Natural killer cell (primary cell): ENCODE measurements around the gene FA2H. TPM values are rescaled to one million over a fixed set of nuclear protein-coding genes. Genes with fewer than 3 reads are reported as not detected.

Source experiments
- ATAC-seq, 3 donors: fragments of 150-1000 bp in 2 of 3; fragments of 200-7000 bp in 1 of 3; cut with Tn5 transposase; 1 replicate in 1 of 3; 2 replicates in 2 of 3; pipeline ENCODE4 v1.10.0; 2021; ENCODE audit warnings: mild to moderate bottlenecking in 2 of 3, moderate library complexity in 2 of 3
- DNase-seq, 2 donors: peaks; one replicate each; pipeline versions ENCODE4 v3.0.0 to v3.0.0-alpha.2; 2013 to 2021; ENCODE audit warnings: mixed read lengths in 1 of 2
- H3K27ac ChIP-seq: one replicate; pipeline ENCODE4 v1.5.1; 2013; ENCODE audit warnings: mild to moderate bottlenecking, low read length
- H3K27me3 ChIP-seq: one replicate; pipeline ENCODE4 v1.6.1; 2013; ENCODE audit warnings: low read length; ENCODE audit not compliant: control insufficient read depth, insufficient read depth
- H3K36me3 ChIP-seq: one replicate; pipeline ENCODE4 v1.6.1; 2013; ENCODE audit warnings: low read length; ENCODE audit not compliant: control insufficient read depth, insufficient read depth
- H3K4me1 ChIP-seq: one replicate; pipeline ENCODE4 v1.6.1; 2013; ENCODE audit warnings: low read length; ENCODE audit not compliant: control insufficient read depth, insufficient read depth
- H3K4me3 ChIP-seq: one replicate; pipeline ENCODE4 v1.5.1; 2013; ENCODE audit warnings: low read length
- H3K9me3 ChIP-seq: one replicate; pipeline ENCODE4 v1.6.1; 2013; ENCODE audit warnings: low read length; ENCODE audit not compliant: control insufficient read depth, insufficient read depth
- H3K27ac Mint-ChIP-seq, 2 donors: one replicate each; pipeline ENCODE4 v1.8.0; 2022; ENCODE audit warnings: mild to moderate bottlenecking in 2 of 2, mixed read lengths in 2 of 2, moderate library complexity in 1 of 2
- H3K27me3 Mint-ChIP-seq, 2 donors: one replicate each; pipeline ENCODE4 v1.8.0; 2022; ENCODE audit warnings: low read depth in 2 of 2, mixed read lengths in 2 of 2
- H3K36me3 Mint-ChIP-seq: one replicate; pipeline ENCODE4 v1.8.0; 2022; ENCODE audit warnings: mixed read lengths
- H3K4me1 Mint-ChIP-seq, 2 donors: one replicate each; pipeline ENCODE4 v1.8.0; 2022; ENCODE audit warnings: mixed read lengths in 2 of 2
- H3K4me3 Mint-ChIP-seq: one replicate; pipeline ENCODE4 v1.8.0; 2022; ENCODE audit warnings: mild to moderate bottlenecking, moderate library complexity, mixed read lengths
- H3K9me3 Mint-ChIP-seq, 2 donors: one replicate each; pipeline ENCODE4 v1.8.0; 2022; ENCODE audit warnings: mixed read lengths in 2 of 2
- WGBS: methylation state at CpG from one replicate; pipeline ENCODE4 v1.1.7; 2013; ENCODE audit warnings: missing lambda C conversion rate; ENCODE audit not compliant: insufficient coverage; 5-methylcytosine and 5-hydroxymethylcytosine counted together
- intact Hi-C: fragments of 100-400 bp; cut with micrococcal nuclease; formaldehyde crosslinking; loops from one replicate; pipeline ENCODE4 v1.14.2; 2022
- total RNA-seq, 4 donors: library from RNA; stranded (reverse); fragments of 120-200 nt in 1 of 4; gene quantifications; one replicate each; pipeline versions ENCODE4 v1.2.3 to v1.2.4, GENCODE V29; 2013 to 2022
- TF ChIP-seq, protein P1 (sequence below): fragments of 200-600 bp; IDR thresholded peaks from one replicate; pipeline ENCODE4 v1.8.0; 2022; ENCODE audit warnings: antibody characterized with exemption

Gene FA2H
- total RNA-seq, 3 donors from 2014 or later (not counting 1 experiment from before 2014, with no cell fraction given) = 0.14 to 0.93 TPM; not detected in 1

DNA sequence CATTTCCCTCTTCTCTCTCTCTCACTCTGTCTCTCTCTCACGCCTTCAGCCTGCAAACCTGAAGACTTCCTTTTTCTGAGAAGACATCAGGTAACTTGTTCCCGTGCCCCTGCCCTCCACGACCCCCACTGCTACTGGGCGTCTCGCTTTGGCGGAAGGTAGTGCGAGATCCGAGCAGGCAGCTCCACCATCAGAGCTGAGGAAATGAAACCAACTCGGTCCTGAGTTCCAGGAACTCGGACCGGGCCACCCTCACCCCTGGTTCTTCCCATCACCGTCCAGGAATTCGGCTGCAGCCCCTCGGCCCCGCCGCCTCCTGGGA lies 74.5 kb downstream of the FA2H start:
- Mint-ChIP-seq H3K27ac (peak overlapping the region; percentile 98 to 99), H3K4me3 (peak overlapping the region; percentile 100), H3K36me3 (no peaks in the 10 kb centered on the region), H3K9me3 (no peaks in the 10 kb centered on the region), H3K4me1 (peaks cover 57 to 60% of the 10 kb centered on the region in 2 donors), H3K27me3 (no peaks in the 10 kb centered on the region)
- DNase-seq (peak in 1 of 2 donors; percentile 57), ATAC-seq (peak; percentile 16 to 24 (median 20))
- intact Hi-C loops = loop anchor here (2.0 to 10.0 kb wide), 2 partner anchors 33 to 285 kb away; partner anchors contain the start of genes RFWD3 and WDR59
- Histone ChIP-seq H3K4me1 (peaks cover 25% of the 10 kb centered on the region), H3K27me3 (no peaks in the 10 kb centered on the region), H3K27ac (peak overlapping the region; percentile 81), H3K36me3 (peaks cover 6% of the 10 kb centered on the region), H3K4me3 (peak overlapping the region; percentile 94), H3K9me3 (no peaks in the 10 kb centered on the region)
- TF ChIP-seq, protein P1, sequence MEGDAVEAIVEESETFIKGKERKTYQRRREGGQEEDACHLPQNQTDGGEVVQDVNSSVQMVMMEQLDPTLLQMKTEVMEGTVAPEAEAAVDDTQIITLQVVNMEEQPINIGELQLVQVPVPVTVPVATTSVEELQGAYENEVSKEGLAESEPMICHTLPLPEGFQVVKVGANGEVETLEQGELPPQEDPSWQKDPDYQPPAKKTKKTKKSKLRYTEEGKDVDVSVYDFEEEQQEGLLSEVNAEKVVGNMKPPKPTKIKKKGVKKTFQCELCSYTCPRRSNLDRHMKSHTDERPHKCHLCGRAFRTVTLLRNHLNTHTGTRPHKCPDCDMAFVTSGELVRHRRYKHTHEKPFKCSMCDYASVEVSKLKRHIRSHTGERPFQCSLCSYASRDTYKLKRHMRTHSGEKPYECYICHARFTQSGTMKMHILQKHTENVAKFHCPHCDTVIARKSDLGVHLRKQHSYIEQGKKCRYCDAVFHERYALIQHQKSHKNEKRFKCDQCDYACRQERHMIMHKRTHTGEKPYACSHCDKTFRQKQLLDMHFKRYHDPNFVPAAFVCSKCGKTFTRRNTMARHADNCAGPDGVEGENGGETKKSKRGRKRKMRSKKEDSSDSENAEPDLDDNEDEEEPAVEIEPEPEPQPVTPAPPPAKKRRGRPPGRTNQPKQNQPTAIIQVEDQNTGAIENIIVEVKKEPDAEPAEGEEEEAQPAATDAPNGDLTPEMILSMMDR = no peak
- under 1% methylated on average over 16 of the region's 16 CpGs for WGBS

DNA sequence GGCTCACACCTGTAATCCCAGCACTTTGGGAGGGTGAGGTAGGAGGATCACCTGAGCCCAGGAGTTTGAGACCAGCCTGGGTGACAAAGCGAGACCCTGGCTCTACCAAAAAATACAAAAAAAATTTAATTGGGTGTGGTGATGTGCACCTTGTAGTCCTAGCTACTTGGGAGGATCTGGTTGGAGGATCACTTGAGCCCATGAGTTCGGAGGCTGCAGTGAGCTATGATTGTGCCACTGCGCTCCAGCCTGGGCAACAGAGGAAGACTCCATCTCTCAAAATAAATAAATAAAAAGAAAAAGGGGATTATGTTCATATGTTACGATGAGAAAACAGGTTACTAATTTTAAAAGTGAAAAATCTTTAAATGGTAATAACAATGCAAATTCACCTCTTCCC lies 75.0 kb downstream of the FA2H start:
- H3K9me3 ChIP-seq = no peaks in the 10 kb centered on the region
- TF ChIP-seq, protein P1 = no peak
- H3K4me3 ChIP-seq = peak overlapping the region; percentile 94
- H3K27ac Mint-ChIP-seq = peak overlapping the region; percentile 98 to 99
- no peak for ATAC-seq
- intact Hi-C loops = loop anchor here (2.0 to 10.0 kb wide), 2 partner anchors 33 to 285 kb away; partner anchors contain the start of genes RFWD3 and WDR59
- no peaks in the 10 kb centered on the region for H3K36me3 Mint-ChIP-seq
- no peaks in the 10 kb centered on the region for H3K27me3 ChIP-seq
- DNase-seq = no peak
- H3K4me1 ChIP-seq = peaks cover 25% of the 10 kb centered on the region
- H3K4me3 Mint-ChIP-seq = peak overlapping the region; percentile 100
- H3K36me3 ChIP-seq = peaks cover 7% of the 10 kb centered on the region
- peaks cover 57 to 60% of the 10 kb centered on the region in 2 donors for H3K4me1 Mint-ChIP-seq
- 83% methylated on average over 2 of the region's 4 CpGs for WGBS
- H3K9me3 Mint-ChIP-seq = no peaks in the 10 kb centered on the region
- H3K27ac ChIP-seq = peak overlapping the region; percentile 81
- H3K27me3 Mint-ChIP-seq = no peaks in the 10 kb centered on the region

DNA sequence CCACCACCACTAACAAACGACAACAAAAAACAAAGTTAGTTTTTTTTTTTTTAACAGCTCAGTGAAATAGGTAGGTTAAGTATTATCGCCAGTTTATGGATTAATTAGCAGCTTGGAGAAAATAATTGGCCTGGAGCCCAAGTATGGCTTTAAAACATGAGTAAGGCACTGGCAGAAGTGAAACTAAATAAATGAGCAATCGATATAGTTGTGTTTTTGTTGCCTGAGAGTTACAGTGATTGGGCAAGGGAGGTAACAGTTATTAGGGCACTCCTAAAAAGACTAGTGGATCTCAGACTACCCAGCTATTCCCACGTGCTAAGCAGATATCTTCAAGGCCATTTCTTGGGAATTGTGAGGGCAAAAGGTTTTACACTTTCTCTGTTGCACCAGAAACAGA lies 76.4 kb downstream of the FA2H start:
- no peaks in the 10 kb centered on the region for H3K9me3 Mint-ChIP-seq
- intact Hi-C loops = no loop called here
- peak overlapping the region; percentile 100 for H3K4me3 Mint-ChIP-seq
- no peaks in the 10 kb centered on the region for H3K36me3 Mint-ChIP-seq
- H3K27me3 Mint-ChIP-seq = no peaks in the 10 kb centered on the region
- Histone ChIP-seq H3K9me3 (no peaks in the 10 kb centered on the region), H3K4me3 (no peak overlapping the region), H3K4me1 (peaks cover 25% of the 10 kb centered on the region), H3K27ac (peak overlapping the region; percentile 50), H3K36me3 (peaks cover 11% of the 10 kb centered on the region), H3K27me3 (no peaks in the 10 kb centered on the region)
- DNase-seq (peak in 1 of 2 donors; percentile 12), ATAC-seq (no peak)
- peaks cover 57 to 60% of the 10 kb centered on the region in 2 donors for H3K4me1 Mint-ChIP-seq
- H3K27ac Mint-ChIP-seq = peak overlapping the region; percentile 98 to 99
- WGBS = 54% methylated on average over 3 of the region's 4 CpGs
- TF ChIP-seq, protein P1 = no peak
